Muscle layer of duodenum (tissue), 2 donors: ENCODE measurements around the gene ACR.
"Not testable (repeated sequence)": the region's sequence is repeated elsewhere in the genome, so short reads cannot be mapped to it uniquely, and the experiment has no call there.

Experiments used
- H3K27ac ChIP-seq: one replicate; pipeline ENCODE4 v1.7.0; 2013; ENCODE audit warnings: mild to moderate bottlenecking, low read length
- H3K27me3 ChIP-seq: one replicate; pipeline ENCODE4 v1.7.0; 2013; ENCODE audit warnings: low read depth, mild to moderate bottlenecking, control low read depth, low read length
- H3K36me3 ChIP-seq, 2 donors: one replicate each; pipeline ENCODE4 v1.7.0; 2013; ENCODE audit warnings: low read length in 2 of 2, control low read depth in 1 of 2, mild to moderate bottlenecking in 1 of 2; ENCODE audit not compliant: insufficient read depth in 2 of 2, control insufficient read depth in 1 of 2
- H3K4me1 ChIP-seq, 2 donors: one replicate each; pipeline ENCODE4 v1.7.0; 2013; ENCODE audit warnings: low read length in 2 of 2, mild to moderate bottlenecking in 2 of 2, control low read depth in 1 of 2, moderate library complexity in 1 of 2; ENCODE audit not compliant: insufficient read depth in 2 of 2, control insufficient read depth in 1 of 2
- H3K4me3 ChIP-seq, 2 donors: one replicate each; pipeline ENCODE4 v1.7.0; 2013; ENCODE audit warnings: low read length in 2 of 2, low read depth in 1 of 2, mild to moderate bottlenecking in 1 of 2
- H3K9me3 ChIP-seq, 2 donors: one replicate each; pipeline ENCODE4 v1.7.0; 2013; ENCODE audit warnings: low read length in 2 of 2, control low read depth in 1 of 2, mild to moderate bottlenecking in 1 of 2; ENCODE audit not compliant: control insufficient read depth in 1 of 2
- donor health status: healthy.

Gene ACR

DNA sequence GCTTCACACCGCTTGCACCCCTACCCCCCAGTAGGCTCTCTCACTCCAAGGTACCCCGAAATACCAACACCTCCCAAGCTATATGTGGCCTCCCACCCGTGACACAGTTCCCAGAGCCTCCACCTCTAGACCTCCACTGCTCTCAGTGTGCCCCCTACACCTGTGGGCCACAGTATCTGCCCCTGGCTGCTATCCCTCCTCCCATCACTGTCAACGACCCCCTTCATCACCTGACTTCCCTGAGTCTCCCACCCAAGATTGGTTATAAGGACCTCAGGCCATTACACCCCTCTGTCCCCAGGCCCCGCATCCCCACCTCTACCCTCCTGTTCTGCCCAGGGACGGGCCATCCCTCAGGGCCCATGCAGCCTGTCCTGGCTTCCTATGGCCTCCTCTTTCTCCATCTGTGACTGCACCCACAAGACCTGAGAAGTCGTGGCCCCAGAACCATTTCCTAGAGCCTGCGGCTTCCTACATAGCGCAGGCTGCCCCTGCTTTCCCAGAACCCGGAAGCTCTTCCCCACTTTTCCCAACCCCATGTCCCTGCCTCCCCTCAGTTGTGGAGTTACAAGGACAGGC is 734 bp downstream of the ACR start:
- Histone ChIP-seq H3K4me1 (peaks cover 0 to 4% of the 10 kb centered on the region in 2 donors), H3K36me3 (no peaks in the 10 kb centered on the region), H3K4me3 (no peak overlapping the region), H3K27ac (no peak overlapping the region), H3K27me3 (no peaks in the 10 kb centered on the region), H3K9me3 (no peaks in the 10 kb centered on the region)

DNA sequence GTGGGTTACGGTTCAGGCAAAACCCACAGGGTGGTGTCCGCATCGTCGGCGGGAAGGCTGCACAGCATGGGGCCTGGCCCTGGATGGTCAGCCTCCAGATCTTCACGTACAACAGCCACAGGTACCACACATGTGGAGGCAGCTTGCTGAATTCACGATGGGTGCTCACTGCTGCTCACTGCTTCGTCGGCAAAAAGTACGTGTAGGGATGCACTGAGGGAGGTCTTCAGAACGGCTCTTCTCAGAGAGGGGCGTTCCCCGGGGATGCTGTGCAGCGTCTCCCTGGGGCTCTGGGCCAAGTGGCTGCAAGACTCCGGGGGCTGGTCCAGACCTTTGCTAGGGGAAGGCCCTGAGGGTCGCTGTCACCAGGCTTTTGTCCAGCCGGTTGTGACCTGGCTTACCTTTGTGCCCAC is 1.3 kb downstream of the ACR start:
- Histone ChIP-seq H3K27ac (no peak overlapping the region), H3K4me3 (no peak overlapping the region), H3K9me3 (no peaks in the 10 kb centered on the region), H3K27me3 (no peaks in the 10 kb centered on the region), H3K4me1 (no peaks in the 10 kb centered on the region), H3K36me3 (no peaks in the 10 kb centered on the region)

DNA sequence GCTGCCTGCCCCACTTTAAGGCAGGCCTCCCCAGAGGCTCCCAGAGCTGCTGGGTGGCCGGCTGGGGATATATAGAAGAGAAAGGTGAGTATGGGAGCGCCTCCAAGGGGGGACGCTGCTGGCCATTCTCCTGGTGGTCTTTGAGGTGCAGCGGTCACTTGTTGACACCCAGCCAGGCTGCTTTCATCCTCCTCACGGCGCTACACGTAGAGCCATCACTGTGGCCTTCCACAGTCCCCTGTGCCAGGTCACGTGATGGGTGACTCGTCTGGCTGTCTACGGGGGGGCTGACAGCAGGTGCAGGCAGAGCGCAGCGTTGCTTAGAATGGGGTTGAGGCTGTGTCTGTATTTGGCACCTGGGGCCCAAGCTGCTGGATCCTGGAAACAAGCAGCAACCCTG is 1.9 kb downstream of the ACR start:
- Histone ChIP-seq H3K27ac (no peak overlapping the region), H3K36me3 (no peaks in the 10 kb centered on the region), H3K4me1 (no peaks in the 10 kb centered on the region), H3K9me3 (no peaks in the 10 kb centered on the region), H3K4me3 (no peak overlapping the region), H3K27me3 (no peaks in the 10 kb centered on the region)

DNA sequence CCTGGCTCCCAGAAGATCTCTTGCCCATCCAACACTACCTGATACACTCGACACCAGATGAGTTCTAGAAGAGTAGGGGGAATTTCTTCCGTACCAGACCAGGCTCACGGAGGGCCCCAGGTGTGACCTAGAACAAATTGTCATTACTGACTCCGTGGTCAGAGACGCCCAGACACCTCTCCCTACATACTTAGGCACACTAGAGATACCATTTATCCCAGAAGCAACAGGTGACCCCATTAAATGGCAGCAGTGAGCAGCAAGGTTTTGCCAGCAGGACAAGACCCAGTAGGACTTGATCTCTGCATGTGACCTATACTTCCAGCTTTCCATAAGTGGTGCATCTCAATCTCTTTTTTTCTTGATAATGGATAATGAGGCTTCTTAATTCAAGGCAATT is 2.7 kb downstream of the ACR start:
- H3K27me3 ChIP-seq, H3K9me3 ChIP-seq, H3K36me3 ChIP-seq, H3K4me3 ChIP-seq, H3K4me1 ChIP-seq, H3K27ac ChIP-seq: not testable (repeated sequence)

DNA sequence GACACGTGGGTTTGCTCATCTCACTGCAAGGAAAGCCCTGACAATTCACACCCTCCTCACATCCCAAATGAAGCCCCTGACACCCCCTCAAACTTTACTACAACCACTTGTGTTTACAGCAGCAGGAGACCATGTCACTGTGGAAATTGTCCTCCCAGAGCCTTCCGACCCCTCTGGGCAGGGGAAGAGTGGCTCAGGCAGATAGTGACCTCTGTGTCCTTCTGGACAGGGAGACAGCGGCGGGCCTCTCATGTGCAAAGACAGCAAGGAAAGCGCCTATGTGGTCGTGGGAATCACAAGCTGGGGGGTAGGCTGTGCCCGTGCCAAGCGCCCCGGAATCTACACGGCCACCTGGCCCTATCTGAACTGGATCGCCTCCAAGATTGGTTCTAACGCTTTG is 6.4 kb downstream of the ACR start:
- not testable (repeated sequence) for H3K4me1 ChIP-seq, H3K4me3 ChIP-seq, H3K9me3 ChIP-seq, H3K27me3 ChIP-seq, H3K27ac ChIP-seq, H3K36me3 ChIP-seq

DNA sequence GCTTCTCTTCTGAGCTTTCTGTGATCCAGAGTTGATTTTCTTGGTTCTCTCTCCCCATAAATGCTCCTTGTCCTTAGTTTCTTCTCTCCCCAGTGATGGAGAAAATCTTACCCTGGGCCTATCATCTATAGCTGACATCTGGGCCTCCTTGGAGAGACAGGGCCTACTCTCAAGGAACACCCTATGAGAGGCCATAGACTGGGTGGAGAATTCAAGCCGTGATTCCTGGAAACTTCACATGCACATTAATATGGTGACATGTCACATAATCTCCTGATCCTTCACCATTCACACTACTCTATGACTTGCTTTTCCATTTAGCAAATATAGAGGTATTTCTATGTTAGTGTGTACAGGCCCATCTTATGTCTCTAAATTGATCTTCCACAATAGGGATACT is 9.5 kb downstream of the ACR start:
- not testable (repeated sequence) for H3K27me3 ChIP-seq, H3K4me1 ChIP-seq, H3K27ac ChIP-seq, H3K36me3 ChIP-seq, H3K4me3 ChIP-seq, H3K9me3 ChIP-seq

DNA sequence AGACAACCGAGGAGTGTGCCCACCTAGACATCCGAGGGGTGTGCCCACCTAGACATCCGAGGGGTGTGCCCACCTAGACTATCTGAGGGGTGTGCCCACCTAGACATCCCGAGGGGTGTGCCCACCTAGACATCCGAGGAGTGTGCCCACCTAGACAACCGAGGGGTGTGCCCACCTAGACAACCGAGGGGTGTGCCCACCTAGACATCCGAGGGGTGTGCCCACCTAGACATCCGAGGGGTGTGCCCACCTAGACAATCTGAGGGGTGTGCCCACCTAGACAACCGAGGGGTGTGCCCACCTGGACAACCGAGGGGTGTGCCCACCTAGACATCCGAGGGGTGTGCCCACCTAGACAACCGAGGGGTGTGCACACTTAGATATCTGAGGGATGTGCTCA is 10.6 kb downstream of the ACR start:
- not testable (repeated sequence) for H3K36me3 ChIP-seq, H3K27me3 ChIP-seq, H3K4me3 ChIP-seq, H3K9me3 ChIP-seq, H3K4me1 ChIP-seq, H3K27ac ChIP-seq

DNA sequence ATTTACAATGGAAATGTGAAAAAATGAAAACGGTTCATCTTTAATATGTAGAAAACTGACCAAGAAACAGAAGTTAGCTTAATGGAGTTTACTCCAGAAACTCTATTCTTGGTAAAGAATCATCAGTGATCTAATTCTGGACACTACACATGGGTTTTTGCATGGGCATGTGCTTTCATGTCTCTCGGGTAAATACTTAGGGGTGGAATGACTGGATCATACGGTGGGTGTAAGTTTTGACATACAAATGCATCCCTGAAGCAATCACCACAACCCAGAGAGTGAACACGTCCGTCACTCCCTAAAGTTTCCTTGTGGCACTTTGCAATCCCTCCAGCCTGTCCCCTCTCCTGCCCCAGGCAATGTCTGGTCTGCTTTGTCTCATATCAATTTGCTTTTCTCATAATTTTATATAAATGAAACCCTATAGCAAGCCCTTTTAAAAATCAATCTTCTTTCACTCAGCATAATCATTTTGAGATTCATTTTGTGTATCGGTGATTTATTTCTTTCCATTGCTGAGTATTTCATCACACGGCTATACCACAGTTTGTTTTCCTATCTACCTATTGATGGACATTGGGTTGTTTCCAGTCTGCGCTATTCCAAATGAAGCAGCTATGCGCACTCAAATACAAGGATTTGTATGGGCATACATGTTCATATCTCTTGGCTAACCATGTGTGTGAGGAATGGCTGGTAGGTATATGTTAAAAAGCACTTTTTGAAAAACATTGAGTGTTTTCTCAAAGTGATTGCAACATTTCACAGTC is 11.5 kb downstream of the ACR start:
- not testable (repeated sequence) for H3K9me3 ChIP-seq, H3K27me3 ChIP-seq, H3K27ac ChIP-seq, H3K4me1 ChIP-seq, H3K4me3 ChIP-seq, H3K36me3 ChIP-seq

DNA sequence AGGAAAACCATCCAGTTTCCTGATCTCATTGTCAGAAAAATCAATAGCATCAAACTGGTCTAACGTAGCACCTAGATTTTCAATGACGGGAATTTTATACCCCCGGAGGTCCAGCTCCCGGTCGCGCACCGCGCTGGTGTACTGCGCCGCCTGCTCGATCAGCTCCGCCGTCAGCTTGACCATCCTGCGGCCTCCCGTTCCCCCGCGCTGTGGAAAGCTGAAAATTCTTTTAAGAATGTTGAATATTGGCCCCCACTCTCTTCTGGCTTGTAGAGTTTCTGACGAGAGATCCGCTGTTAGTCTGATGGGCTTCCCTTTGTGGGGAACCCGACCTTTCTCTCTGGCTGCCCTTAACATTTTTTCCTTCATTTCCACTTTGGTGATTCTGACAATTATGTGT is 17.2 kb downstream of the ACR start:
- not testable (repeated sequence) for H3K27me3 ChIP-seq, H3K4me1 ChIP-seq, H3K27ac ChIP-seq, H3K9me3 ChIP-seq, H3K4me3 ChIP-seq, H3K36me3 ChIP-seq

DNA sequence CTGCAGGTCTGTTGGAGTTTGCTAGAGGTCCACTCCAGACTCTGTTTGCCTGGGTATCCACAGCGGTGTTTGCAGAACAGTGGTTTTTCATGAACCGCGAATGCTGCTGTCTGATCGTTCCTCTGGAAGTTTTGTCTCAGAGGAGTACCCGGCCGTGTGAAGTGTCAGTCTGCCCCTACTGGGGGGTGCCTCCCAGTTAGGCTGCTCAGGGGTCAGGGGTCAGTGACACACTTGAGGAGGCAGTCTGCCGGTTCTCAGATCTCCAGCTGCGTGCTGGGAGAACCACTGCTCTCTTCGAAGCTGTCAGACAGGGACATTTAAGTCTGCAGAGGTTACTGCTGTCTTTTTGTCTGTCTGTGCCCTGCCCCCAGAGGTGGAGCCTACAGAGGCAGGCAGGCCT is 18.4 kb downstream of the ACR start:
- H3K27ac ChIP-seq, H3K27me3 ChIP-seq, H3K36me3 ChIP-seq, H3K9me3 ChIP-seq, H3K4me1 ChIP-seq: not testable (repeated sequence)
- peak overlapping the region in 1 of 2 donors; percentile 59 for H3K4me3 ChIP-seq

DNA sequence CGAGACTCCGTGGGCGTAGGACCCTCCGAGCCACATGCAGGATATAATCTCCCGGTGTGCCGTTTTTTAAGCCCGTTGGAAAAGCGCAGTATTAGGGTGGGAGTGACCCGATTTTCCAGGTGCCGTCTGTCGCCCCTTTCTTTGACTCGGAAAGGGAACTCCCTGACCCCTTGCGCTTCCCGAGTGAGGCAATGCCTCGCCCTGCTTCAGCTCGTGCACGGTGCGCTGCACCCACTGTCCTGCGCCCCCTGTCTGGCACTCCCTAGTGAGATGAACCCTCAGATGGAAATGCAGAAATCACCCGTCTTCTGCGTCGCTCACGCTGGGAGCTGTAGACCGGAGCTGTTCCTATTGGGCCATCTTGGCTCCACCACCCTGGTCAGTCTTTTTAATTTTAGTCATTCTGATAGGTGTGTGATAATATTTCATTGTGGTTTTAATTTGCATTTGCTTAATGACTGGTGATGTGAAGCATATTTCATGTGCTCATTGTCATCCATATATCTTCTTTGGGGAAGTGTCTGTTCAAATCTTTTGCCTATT is 19.0 kb downstream of the ACR start:
- H3K36me3 ChIP-seq, H3K27me3 ChIP-seq, H3K9me3 ChIP-seq, H3K4me1 ChIP-seq, H3K27ac ChIP-seq: not testable (repeated sequence)
- H3K4me3 ChIP-seq, result peak overlapping the region; percentile 44 to 59
